ENCODE measurements around the gene CKAP2L.

The CKAP2L gene

GRCh38 chr2:112764071-112765044 is at the start of gene CKAP2L:
TSS of gene CKAP2L (minus strand) at chr2:112764609. CDS start at chr2:112764598, 11 bp downstream.
- peak; percentile 93 for DNase-seq

- DNase-seq, result no peak
Observed at GRCh38 chr2:112813280-112813966, 49.0 kb upstream of the CKAP2L start.

- DNase-seq, result no peak
Observed at GRCh38 chr2:112812318-112813267, 48.2 kb upstream of the CKAP2L start.

- DNase-seq, result no peak
Observed at GRCh38 chr2:112811841-112812306, 47.5 kb upstream of the CKAP2L start.

GRCh38 chr2:112811276-112811831 is 46.9 kb upstream of the CKAP2L start:
- DNase-seq, result no peak

GRCh38 chr2:112809112-112809511 is 44.7 kb upstream of the CKAP2L start:
- DNase-seq, result no peak

GRCh38 chr2:112807233-112807807 is 42.9 kb upstream of the CKAP2L start:
- DNase-seq, result no peak

- DNase-seq, result no peak
Observed at GRCh38 chr2:112805542-112805941, 41.1 kb upstream of the CKAP2L start.

GRCh38 chr2:112803691-112804521 is 39.5 kb upstream of the CKAP2L start:
- no peak for DNase-seq

- DNase-seq, result no peak
Observed at GRCh38 chr2:112800881-112801583, 36.6 kb upstream of the CKAP2L start.

- no peak for DNase-seq
Observed at GRCh38 chr2:112798979-112799975, 34.9 kb upstream of the CKAP2L start.

- no peak for DNase-seq
Observed at GRCh38 chr2:112796486-112796885, 32.1 kb upstream of the CKAP2L start.

GRCh38 chr2:112795774-112796173 is 31.4 kb upstream of the CKAP2L start:
- no peak for DNase-seq

GRCh38 chr2:112794841-112795240 is 30.4 kb upstream of the CKAP2L start:
- DNase-seq, result no peak

GRCh38 chr2:112794131-112794733 is 29.8 kb upstream of the CKAP2L start:
- DNase-seq, result no peak

GRCh38 chr2:112793449-112793978 is 29.1 kb upstream of the CKAP2L start:
- DNase-seq, result no peak

GRCh38 chr2:112792419-112792818 is 28.0 kb upstream of the CKAP2L start:
- DNase-seq, result no peak

GRCh38 chr2:112791693-112792230 is 27.4 kb upstream of the CKAP2L start:
- DNase-seq, result no peak
